SK-N-DZ (cell line): ENCODE measurements around the gene DRD4. TPM values are rescaled to one million over a fixed set of nuclear protein-coding genes. Genes with fewer than 3 reads are reported as not detected.

Experiments
- DNase-seq: peaks from one replicate; pipeline ENCODE4 v3.0.0-alpha.2; 2015; ENCODE audit warnings: low spot score
- polyA plus RNA-seq, 2 experiments: library from polyadenylated mRNA; depleted of rRNA; stranded (reverse); fragments of >200 nt; gene quantifications; 2 replicates each; pipeline ENCODE4 v1.2.3, GENCODE V29; 2014

DRD4 gene
- polyA plus RNA-seq (2014; cell fraction: cytosol; rRNA removed), result 0.29 TPM in 1 of 2 replicates, not detected in the other
- 0.20 and 0.46 TPM in 2 replicates for polyA plus RNA-seq (2014; cell fraction: nucleus; rRNA removed)

- no peak for DNase-seq
These were observed at the start of gene DRD4 for GRCh38 chr11:636511-637332. Gene DRD4 (plus strand): TSS chr11:637269. CDS start chr11:637305, 36 bp downstream.

GRCh38 chr11:587546-587945 lies 49.5 kb upstream of the DRD4 start:
- no peak for DNase-seq

- DNase-seq, result no peak
These were observed 49.1 kb upstream of the DRD4 start for GRCh38 chr11:587978-588380.

DNA sequence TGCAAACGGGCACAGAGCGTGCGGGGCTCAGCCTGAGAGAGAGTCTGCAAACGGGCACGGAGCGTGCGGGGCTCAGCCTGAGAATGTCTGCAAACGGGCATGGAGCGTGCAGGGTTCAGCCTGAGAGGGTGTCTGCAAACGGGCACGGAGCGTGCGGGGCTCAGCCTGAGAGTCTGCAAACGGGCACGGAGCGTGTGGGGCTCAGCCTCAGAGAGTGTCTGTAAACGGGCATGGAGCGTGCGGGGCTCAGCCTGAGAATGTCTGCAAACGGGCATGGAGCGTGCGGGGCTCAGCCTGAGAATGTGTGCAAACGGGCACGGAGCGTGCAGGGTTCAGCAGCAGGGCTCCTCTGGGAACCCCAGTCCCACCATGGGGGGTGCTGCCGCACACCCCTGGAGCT lies 47.3 kb upstream of the DRD4 start:
- DNase-seq, result no peak

DNA sequence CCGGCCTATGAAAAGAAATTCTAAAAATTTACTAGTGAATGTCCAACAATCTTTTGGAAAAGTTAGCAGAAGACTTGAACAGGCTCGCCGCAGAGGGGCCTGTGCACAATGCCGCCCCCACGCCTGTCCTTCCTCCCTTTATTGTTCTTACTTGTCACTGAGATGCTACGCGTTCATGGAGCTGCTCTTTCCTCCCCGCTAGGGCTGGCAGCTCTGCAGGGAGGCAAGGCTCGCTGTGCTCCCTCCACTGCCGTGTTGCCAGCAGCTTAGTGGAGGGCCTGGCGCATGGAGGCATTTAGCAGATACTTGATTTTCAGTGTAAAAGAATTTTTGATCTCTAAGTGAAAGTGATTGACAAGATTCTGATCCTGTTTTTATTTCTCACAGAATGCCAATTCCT lies 46.1 kb upstream of the DRD4 start:
- DNase-seq, result no peak

DNA sequence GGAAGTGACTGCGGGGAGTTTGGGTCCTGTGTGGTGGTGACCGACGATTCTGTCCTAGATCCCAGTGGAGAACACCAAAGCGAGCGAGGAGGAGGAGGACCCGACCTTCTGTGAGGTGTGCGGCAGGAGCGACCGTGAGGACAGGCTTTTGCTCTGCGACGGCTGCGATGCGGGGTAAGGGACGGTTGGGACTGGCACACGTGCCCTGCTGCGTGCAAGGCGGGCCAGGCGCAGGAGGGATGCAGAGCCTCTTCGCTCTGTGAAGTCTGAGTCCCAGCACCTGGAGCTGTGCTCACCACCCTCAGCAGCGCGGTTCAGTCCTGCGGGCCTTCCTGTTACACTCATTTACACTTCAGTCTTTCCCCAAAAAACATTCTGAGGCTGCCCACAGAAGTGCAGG lies 44.6 kb upstream of the DRD4 start:
- no peak for DNase-seq

DNA sequence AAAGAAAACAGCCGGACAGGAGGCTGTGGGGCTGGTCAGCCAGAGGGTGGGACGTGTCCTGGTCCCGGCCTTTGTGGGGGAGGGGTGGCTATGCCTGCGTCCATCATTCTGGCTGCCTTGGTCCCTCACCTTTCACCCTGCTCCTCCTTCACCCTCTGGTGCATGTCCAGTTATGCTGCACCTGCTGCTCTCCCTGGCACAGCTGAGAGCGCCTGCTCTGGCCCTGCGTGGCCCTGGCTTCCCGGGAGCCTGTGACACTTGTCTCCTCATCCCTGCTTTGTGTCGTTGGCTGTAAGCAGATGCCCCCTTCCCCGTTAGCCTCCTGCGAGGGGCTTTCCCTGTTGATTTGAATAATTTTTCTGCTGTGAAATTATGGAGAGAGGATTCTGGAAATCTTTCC lies 44.2 kb upstream of the DRD4 start:
- DNase-seq, result no peak

- no peak for DNase-seq
These were observed 43.7 kb upstream of the DRD4 start for GRCh38 chr11:593347-593746.

GRCh38 chr11:595400-595799 lies 41.7 kb upstream of the DRD4 start:
- DNase-seq, result no peak

DNA sequence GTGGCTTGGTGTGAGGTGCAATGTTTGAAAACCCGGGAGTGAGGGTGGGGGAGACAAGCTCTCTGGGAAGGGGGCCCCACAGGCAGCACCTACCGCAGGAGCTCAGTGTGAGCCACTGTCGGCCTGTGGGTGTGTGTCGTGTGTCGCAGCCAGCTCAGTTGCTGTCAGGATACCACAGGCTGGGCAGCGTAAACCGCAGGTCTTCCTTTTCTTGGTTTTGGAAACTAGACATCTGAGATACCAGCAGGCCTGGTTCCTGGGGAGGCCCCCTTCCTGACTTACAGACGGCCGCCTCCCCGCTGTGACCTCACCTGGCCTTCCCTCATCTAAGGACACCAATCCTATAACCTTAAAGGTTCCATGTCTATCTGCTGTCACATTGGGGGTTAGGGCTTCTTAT lies 40.7 kb upstream of the DRD4 start:
- no peak for DNase-seq

GRCh38 chr11:597166-597725 lies 39.8 kb upstream of the DRD4 start:
- no peak for DNase-seq

GRCh38 chr11:598005-598680 lies 38.9 kb upstream of the DRD4 start:
- DNase-seq, result no peak

GRCh38 chr11:601573-602245 lies 35.4 kb upstream of the DRD4 start:
- no peak for DNase-seq

GRCh38 chr11:603154-603553 lies 33.9 kb upstream of the DRD4 start:
- no peak for DNase-seq

- DNase-seq, result no peak
These were observed 31.6 kb upstream of the DRD4 start for GRCh38 chr11:605286-606129.

GRCh38 chr11:606245-606644 lies 30.8 kb upstream of the DRD4 start:
- DNase-seq, result no peak

- no peak for DNase-seq
These were observed 29.9 kb upstream of the DRD4 start for GRCh38 chr11:607020-607780.

GRCh38 chr11:607971-608659 lies 29.0 kb upstream of the DRD4 start:
- DNase-seq, result no peak

GRCh38 chr11:608791-609251 lies 28.2 kb upstream of the DRD4 start:
- no peak for DNase-seq
